GM23338 (cell line): Measurements from ENCODE around the gene ABR. TPM values are rescaled to one million over a fixed set of nuclear protein-coding genes. Genes with fewer than 3 reads are reported as not detected.

ENCODE experiments used
- ETS1 ChIP-seq: IDR thresholded peaks from 2 replicates; pipeline ENCODE4 v1.6.1; 2016; ENCODE audit warnings: antibody characterized with exemption
- JUNB ChIP-seq: IDR thresholded peaks from one replicate; pipeline ENCODE4 v1.6.1; 2016; ENCODE audit warnings: antibody characterized with exemption; ENCODE audit not compliant: unreplicated experiment
- NANOG ChIP-seq: IDR thresholded peaks from 2 replicates; pipeline ENCODE4 v1.6.1; 2016; ENCODE audit warnings: antibody characterized with exemption, borderline replicate concordance
- POLR2AphosphoS5 ChIP-seq: IDR thresholded peaks from 2 replicates; pipeline ENCODE4 v1.6.1; 2016; ENCODE audit warnings: antibody characterized with exemption, low read depth
- REST ChIP-seq: IDR thresholded peaks from one replicate; pipeline ENCODE4 v1.6.1; 2018; ENCODE audit warnings: antibody characterized with exemption; ENCODE audit not compliant: unreplicated experiment
- ZNF114 ChIP-seq: fragments of 250-450 bp; sonication (Bioruptor Pico); IDR thresholded peaks from 2 replicates; pipeline ENCODE4 v1.5.0; 2020; ENCODE audit warnings: mild to moderate bottlenecking, moderate library complexity
- ZNF331 ChIP-seq: fragments of 250-450 bp; sonication (Bioruptor Pico); IDR thresholded peaks from 2 replicates; pipeline ENCODE4 v1.5.0; 2020; ENCODE audit warnings: low read depth, mild to moderate bottlenecking, moderate library complexity
- polyA plus RNA-seq: library from polyadenylated mRNA; unstranded; fragments of >200 nt; fragmentation: Nextera tagmentation; extraction: Ambion mirVana; gene quantifications from 2 replicates; pipeline ENCODE4 v1.2.1, GENCODE V29; 2016
- total RNA-seq: library from RNA; depleted of rRNA; stranded (reverse); fragments of >200 nt; shearing (Covaris generic); gene quantifications from 2 replicates; pipeline ENCODE4 v1.2.3, GENCODE V29; 2014
- TF ChIP-seq, protein P1 (sequence below): fragments of 250-450 bp; sonication (Bioruptor Pico); IDR thresholded peaks from 2 replicates; pipeline ENCODE4 v1.5.0; 2020; ENCODE audit warnings: mild to moderate bottlenecking, moderate library complexity

ABR gene
- total and polyA plus RNA-seq, 2 experiments from 2014 or later = 15.0 to 27.7 TPM

- TF ChIP-seq, protein P1, sequence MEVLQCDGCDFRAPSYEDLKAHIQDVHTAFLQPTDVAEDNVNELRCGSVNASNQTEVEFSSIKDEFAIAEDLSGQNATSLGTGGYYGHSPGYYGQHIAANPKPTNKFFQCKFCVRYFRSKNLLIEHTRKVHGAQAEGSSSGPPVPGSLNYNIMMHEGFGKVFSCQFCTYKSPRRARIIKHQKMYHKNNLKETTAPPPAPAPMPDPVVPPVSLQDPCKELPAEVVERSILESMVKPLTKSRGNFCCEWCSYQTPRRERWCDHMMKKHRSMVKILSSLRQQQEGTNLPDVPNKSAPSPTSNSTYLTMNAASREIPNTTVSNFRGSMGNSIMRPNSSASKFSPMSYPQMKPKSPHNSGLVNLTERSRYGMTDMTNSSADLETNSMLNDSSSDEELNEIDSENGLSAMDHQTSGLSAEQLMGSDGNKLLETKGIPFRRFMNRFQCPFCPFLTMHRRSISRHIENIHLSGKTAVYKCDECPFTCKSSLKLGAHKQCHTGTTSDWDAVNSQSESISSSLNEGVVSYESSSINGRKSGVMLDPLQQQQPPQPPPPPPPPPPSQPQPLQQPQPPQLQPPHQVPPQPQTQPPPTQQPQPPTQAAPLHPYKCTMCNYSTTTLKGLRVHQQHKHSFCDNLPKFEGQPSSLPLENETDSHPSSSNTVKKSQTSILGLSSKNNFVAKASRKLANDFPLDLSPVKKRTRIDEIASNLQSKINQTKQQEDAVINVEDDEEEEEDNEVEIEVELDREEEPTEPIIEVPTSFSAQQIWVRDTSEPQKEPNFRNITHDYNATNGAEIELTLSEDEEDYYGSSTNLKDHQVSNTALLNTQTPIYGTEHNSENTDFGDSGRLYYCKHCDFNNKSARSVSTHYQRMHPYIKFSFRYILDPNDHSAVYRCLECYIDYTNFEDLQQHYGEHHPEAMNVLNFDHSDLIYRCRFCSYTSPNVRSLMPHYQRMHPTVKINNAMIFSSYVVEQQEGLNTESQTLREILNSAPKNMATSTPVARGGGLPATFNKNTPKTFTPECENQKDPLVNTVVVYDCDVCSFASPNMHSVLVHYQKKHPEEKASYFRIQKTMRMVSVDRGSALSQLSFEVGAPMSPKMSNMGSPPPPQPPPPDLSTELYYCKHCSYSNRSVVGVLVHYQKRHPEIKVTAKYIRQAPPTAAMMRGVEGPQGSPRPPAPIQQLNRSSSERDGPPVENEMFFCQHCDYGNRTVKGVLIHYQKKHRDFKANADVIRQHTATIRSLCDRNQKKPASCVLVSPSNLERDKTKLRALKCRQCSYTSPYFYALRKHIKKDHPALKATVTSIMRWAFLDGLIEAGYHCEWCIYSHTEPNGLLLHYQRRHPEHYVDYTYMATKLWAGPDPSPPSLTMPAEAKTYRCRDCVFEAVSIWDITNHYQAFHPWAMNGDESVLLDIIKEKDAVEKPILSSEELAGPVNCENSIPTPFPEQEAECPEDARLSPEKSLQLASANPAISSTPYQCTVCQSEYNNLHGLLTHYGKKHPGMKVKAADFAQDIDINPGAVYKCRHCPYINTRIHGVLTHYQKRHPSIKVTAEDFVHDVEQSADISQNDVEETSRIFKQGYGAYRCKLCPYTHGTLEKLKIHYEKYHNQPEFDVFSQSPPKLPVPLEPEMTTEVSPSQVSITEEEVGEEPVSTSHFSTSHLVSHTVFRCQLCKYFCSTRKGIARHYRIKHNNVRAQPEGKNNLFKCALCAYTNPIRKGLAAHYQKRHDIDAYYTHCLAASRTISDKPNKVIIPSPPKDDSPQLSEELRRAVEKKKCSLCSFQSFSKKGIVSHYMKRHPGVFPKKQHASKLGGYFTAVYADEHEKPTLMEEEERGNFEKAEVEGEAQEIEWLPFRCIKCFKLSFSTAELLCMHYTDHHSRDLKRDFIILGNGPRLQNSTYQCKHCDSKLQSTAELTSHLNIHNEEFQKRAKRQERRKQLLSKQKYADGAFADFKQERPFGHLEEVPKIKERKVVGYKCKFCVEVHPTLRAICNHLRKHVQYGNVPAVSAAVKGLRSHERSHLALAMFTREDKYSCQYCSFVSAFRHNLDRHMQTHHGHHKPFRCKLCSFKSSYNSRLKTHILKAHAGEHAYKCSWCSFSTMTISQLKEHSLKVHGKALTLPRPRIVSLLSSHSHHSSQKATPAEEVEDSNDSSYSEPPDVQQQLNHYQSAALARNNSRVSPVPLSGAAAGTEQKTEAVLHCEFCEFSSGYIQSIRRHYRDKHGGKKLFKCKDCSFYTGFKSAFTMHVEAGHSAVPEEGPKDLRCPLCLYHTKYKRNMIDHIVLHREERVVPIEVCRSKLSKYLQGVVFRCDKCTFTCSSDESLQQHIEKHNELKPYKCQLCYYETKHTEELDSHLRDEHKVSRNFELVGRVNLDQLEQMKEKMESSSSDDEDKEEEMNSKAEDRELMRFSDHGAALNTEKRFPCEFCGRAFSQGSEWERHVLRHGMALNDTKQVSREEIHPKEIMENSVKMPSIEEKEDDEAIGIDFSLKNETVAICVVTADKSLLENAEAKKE = no peak
- TF ChIP-seq ETS1 (no peak), NANOG (no peak), JUNB (no peak), ZNF331 (CRISPR knock-in tag) (no peak), ZNF114 (CRISPR knock-in tag) (no peak), REST (no peak), POLR2AphosphoS5 (no peak)
Observed at GRCh38 chr17:1077581-1077985, 102.2 kb downstream of the ABR start (continued).
